Loucy (cell line): ENCODE measurements around the gene LRIF1.

Experiments used
- EZH2phosphoT487 ChIP-seq: fragments of 200-600 bp; IDR thresholded peaks from 2 replicates; pipeline ENCODE4 v1.6.1; 2018; ENCODE audit warnings: antibody characterized with exemption, mild to moderate bottlenecking, moderate library complexity, borderline replicate concordance
- TF ChIP-seq, protein P1 (sequence below): fragments of 200-600 bp; sonication (generic); conservative IDR thresholded peaks from 2 replicates; pipeline ENCODE4 v1.5.1; 2014; ENCODE audit warnings: mild to moderate bottlenecking, antibody characterized with exemption, low read length

DNA sequence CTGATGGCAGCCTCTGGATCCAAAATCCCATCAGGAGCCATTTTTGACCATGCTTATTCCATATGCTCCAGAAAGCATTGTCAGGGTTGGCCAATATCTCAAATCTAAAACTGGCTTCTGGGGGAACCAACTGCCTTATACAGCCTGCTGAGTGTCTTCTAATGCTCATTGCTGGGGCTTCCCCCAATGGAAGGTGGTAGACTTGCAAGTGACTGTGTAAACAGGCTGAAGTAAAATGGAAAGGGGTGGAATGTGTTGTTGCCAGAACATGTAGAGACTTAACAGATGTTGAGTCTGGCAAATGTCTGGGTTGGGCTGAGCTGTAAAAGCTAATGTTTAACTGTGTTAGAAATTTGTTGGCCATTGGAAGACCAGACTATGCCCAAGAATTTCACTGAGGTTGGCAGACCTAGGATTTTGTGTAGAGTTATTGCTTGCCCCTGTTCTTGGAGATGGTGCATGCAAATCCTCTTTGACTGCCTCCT, 22.7 kb upstream of the LRIF1 start:
- TF ChIP-seq, protein P1, sequence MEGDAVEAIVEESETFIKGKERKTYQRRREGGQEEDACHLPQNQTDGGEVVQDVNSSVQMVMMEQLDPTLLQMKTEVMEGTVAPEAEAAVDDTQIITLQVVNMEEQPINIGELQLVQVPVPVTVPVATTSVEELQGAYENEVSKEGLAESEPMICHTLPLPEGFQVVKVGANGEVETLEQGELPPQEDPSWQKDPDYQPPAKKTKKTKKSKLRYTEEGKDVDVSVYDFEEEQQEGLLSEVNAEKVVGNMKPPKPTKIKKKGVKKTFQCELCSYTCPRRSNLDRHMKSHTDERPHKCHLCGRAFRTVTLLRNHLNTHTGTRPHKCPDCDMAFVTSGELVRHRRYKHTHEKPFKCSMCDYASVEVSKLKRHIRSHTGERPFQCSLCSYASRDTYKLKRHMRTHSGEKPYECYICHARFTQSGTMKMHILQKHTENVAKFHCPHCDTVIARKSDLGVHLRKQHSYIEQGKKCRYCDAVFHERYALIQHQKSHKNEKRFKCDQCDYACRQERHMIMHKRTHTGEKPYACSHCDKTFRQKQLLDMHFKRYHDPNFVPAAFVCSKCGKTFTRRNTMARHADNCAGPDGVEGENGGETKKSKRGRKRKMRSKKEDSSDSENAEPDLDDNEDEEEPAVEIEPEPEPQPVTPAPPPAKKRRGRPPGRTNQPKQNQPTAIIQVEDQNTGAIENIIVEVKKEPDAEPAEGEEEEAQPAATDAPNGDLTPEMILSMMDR = no peak
- TF ChIP-seq EZH2phosphoT487 = no peak
